SJSA1 (cell line): ENCODE data around the gene PTTG1IP. TPM values are rescaled to one million over a fixed set of nuclear protein-coding genes. Genes with fewer than 3 reads are reported as not detected.
"Not testable (repeated sequence)": the region's sequence is repeated elsewhere in the genome, so short reads cannot be mapped to it uniquely, and the experiment has no call there.

ENCODE experiments used
- DNase-seq, 2 experiments: peaks; one replicate each; pipeline ENCODE4 v3.0.0-alpha.2; 2015 to 2020; ENCODE audit warnings: low spot score in 2 of 2, low read depth in 1 of 2
- H3K27ac ChIP-seq: fragments of 250-450 bp; sonication (Bioruptor Pico); 2 replicates; pipeline ENCODE4 v1.5.1; 2020; ENCODE audit warnings: mild to moderate bottlenecking, moderate library complexity
- H3K27me3 ChIP-seq: fragments of 250-450 bp; sonication (Bioruptor Pico); replicated peaks from 2 replicates; pipeline ENCODE4 v1.5.1; 2020; ENCODE audit warnings: mild to moderate bottlenecking, moderate library complexity
- H3K36me3 ChIP-seq: fragments of 250-450 bp; sonication (Bioruptor Pico); 2 replicates; pipeline ENCODE4 v1.5.1; 2020; ENCODE audit warnings: mild to moderate bottlenecking
- H3K4me1 ChIP-seq: fragments of 250-450 bp; sonication (Bioruptor Pico); replicated peaks from 2 replicates; pipeline ENCODE4 v1.6.1; 2021; ENCODE audit warnings: mild to moderate bottlenecking
- H3K4me3 ChIP-seq: fragments of 250-450 bp; sonication (Bioruptor Pico); 2 replicates; pipeline ENCODE4 v1.5.1; 2020; ENCODE audit warnings: mild to moderate bottlenecking
- H3K9me3 ChIP-seq: fragments of 250-450 bp; sonication (Bioruptor Pico); replicated peaks from 2 replicates; pipeline ENCODE4 v1.5.1; 2020; ENCODE audit warnings: mild to moderate bottlenecking
- total RNA-seq: library from RNA; depleted of rRNA; stranded (reverse); fragments of >200 nt; shearing (Covaris generic); gene quantifications from 2 replicates; pipeline ENCODE4 v1.2.3, GENCODE V29; 2014

The PTTG1IP gene
- total RNA-seq, 1 experiment from 2014 or later = 590 TPM

DNA sequence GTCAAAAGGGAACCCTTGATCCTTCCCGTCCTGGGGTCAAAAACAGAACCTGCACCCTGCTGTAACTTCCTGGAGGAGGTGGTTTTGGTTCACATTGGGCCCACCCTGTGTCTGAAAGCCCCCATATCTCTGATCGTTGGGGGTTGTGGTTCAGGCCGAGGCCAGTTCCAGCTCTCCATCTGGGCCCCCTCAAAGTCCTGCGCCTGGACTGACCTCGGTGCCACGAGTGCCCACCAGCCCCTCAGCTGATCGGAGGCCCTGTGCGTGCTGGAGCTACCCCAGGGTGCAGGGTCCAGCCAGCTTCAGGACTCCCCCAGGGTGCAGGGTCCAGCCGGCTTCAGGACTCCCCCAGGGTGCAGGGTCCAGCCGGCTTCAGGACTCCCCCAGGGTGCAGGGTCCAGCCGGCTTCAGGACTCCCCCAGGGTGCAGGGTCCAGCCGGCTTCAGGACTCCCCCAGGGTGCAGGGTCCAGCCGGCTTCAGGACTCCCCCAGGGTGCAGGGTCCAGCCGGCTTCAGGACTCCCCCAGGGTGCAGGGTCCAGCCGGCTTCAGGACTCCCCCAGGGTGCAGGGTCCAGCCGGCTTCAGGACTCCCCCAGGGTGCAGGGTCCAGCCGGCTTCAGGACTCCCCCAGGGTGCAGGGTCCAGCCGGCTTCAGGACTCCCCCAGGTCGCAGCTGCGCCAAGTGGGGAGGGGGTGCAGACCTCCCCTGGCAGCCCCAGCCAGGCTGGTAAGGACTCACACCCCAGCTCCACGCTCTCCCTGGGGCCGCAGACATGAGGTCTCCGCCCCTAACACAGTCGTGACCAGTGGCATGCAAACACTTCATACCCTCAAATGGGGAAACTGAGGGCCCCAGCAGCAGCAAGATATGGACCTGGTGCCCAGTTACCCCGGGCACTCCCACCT lies 39.3 kb upstream of the PTTG1IP start:
- not testable (repeated sequence) for H3K27me3 ChIP-seq, H3K36me3 ChIP-seq, H3K4me3 ChIP-seq, DNase-seq, H3K9me3 ChIP-seq
- Histone ChIP-seq H3K4me1 (peaks cover 79% of the 10 kb centered on the region), H3K27ac (peak overlapping the region; percentile 88)

DNA sequence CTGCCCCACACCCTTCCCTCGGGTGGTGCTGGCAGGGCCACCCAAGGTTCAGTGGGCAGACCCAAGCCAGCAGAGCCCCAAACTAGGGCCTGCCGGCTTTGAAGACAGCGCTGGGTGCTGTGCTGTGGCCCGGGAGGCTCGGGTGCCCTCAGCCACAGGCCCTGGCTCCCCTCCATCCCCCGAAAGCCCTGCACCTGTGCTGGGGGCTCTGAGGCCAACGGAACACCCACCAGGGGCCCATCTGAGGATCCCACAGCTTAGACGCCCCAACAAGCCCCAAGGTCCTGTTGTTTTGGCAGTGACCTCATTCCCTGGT lies 38.6 kb upstream of the PTTG1IP start:
- DNase-seq = no peak
- 0 out of 2 replicates have a peak, but pooled peaks cover 5% of the 10 kb centered on the region for H3K36me3 ChIP-seq
- H3K4me1 ChIP-seq = peaks cover 78% of the 10 kb centered on the region
- no peaks in the 10 kb centered on the region for H3K27me3 ChIP-seq
- no peaks in the 10 kb centered on the region for H3K9me3 ChIP-seq
- peak overlapping the region; percentile 86 for H3K27ac ChIP-seq
- no peak overlapping the region for H3K4me3 ChIP-seq

GRCh38 chr21:44911384-44912157 lies 38.1 kb upstream of the PTTG1IP start:
- Histone ChIP-seq H3K9me3 (no peaks in the 10 kb centered on the region), H3K27me3 (no peaks in the 10 kb centered on the region), H3K4me1 (peaks cover 72% of the 10 kb centered on the region), H3K36me3 (0 out of 2 replicates have a peak, but pooled peaks cover 5% of the 10 kb centered on the region), H3K4me3 (no peak overlapping the region), H3K27ac (peak overlapping the region; percentile 86)
- DNase-seq = peak; percentile 97 to 99

GRCh38 chr21:44911068-44911383 lies 37.5 kb upstream of the PTTG1IP start:
- no peaks in the 10 kb centered on the region for H3K9me3 ChIP-seq
- H3K36me3 ChIP-seq = 0 out of 2 replicates have a peak, but pooled peaks cover 5% of the 10 kb centered on the region
- peak overlapping the region; percentile 86 for H3K27ac ChIP-seq
- H3K4me1 ChIP-seq = peaks cover 67% of the 10 kb centered on the region
- no peaks in the 10 kb centered on the region for H3K27me3 ChIP-seq
- no peak for DNase-seq
- H3K4me3 ChIP-seq = no peak overlapping the region

GRCh38 chr21:44910229-44911067 lies 37.0 kb upstream of the PTTG1IP start:
- DNase-seq = no peak
- Histone ChIP-seq H3K9me3 (no peaks in the 10 kb centered on the region), H3K4me1 (peaks cover 61% of the 10 kb centered on the region), H3K36me3 (0 out of 2 replicates have a peak, but pooled peaks cover 5% of the 10 kb centered on the region), H3K27me3 (no peaks in the 10 kb centered on the region), H3K4me3 (no peak overlapping the region), H3K27ac (no peak overlapping the region)

- H3K4me1 ChIP-seq = peaks cover 54% of the 10 kb centered on the region
- H3K9me3 ChIP-seq = no peaks in the 10 kb centered on the region
- no peak for DNase-seq
- H3K27me3 ChIP-seq = no peaks in the 10 kb centered on the region
- 0 out of 2 replicates have a peak, but pooled peaks cover 5% of the 10 kb centered on the region for H3K36me3 ChIP-seq
- no peak overlapping the region for H3K27ac ChIP-seq
- no peak overlapping the region for H3K4me3 ChIP-seq
Observed at GRCh38 chr21:44909719-44910118, 36.2 kb upstream of the PTTG1IP start.

- Histone ChIP-seq H3K27ac (no peak overlapping the region), H3K27me3 (no peaks in the 10 kb centered on the region), H3K4me1 (peaks cover 46% of the 10 kb centered on the region)
Observed at GRCh38 chr21:44908908-44909307, 35.4 kb upstream of the PTTG1IP start.

DNA sequence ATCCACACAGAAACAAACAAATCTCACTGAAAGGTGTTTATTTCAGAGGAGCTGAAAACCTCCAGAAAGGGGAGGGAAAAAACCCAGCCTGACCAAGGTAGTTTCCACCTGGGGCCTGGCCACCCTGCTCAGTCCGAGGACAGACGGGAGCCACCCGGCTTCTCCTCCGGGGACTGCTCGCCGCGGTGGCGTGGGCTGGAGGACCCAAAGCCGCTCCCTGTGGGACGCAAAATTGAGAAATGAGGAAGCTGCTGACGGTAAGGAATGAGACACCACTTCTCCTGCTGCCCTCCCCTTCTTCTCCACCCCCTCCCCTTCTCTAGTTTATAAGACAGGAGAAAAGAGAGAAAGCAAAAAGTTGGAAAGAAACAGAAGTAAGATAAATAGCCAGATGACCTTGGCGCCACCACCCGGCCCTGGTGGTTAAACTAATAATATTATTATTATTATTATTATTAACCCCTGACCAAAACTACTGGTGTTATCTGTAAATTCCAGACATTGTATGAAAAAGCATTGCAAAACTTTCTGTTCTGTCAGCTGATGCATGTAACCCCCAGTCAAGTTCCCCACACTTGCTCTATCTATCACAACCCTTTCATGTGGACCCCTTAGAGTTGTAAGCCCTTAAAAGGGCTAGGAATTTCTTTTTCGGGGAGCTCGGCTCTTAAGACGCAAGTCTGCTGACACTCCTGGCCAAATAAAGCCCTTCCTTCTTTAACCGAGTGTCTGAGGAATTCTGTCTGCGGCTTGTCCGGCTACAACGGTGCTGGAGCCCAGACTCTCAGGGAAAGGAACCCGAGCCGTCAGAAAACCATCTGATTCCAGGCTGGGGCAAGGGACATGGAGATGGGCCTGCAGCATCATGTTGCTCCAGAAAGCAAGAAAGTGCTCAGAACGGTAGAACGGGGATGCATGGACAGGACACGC lies 34.7 kb upstream of the PTTG1IP start:
- no peaks in the 10 kb centered on the region for H3K9me3 ChIP-seq
- peaks cover 39% of the 10 kb centered on the region for H3K4me1 ChIP-seq
- H3K27me3 ChIP-seq = no peaks in the 10 kb centered on the region
- no peak overlapping the region for H3K4me3 ChIP-seq
- H3K36me3 ChIP-seq = peaks cover 9% of the 10 kb centered on the region; the same call in 1 of the 2 replicates
- no peak for DNase-seq
- H3K27ac ChIP-seq = peak overlapping the region; percentile 15; the same call in 1 of the 2 replicates

More at GRCh38 chr21:44908908-44909307, 35.4 kb upstream of the PTTG1IP start:
- H3K4me3 ChIP-seq = no peak overlapping the region
- no peak for DNase-seq
- no peaks in the 10 kb centered on the region for H3K9me3 ChIP-seq
- H3K36me3 ChIP-seq = 0 out of 2 replicates have a peak, but pooled peaks cover 5% of the 10 kb centered on the region

DNA sequence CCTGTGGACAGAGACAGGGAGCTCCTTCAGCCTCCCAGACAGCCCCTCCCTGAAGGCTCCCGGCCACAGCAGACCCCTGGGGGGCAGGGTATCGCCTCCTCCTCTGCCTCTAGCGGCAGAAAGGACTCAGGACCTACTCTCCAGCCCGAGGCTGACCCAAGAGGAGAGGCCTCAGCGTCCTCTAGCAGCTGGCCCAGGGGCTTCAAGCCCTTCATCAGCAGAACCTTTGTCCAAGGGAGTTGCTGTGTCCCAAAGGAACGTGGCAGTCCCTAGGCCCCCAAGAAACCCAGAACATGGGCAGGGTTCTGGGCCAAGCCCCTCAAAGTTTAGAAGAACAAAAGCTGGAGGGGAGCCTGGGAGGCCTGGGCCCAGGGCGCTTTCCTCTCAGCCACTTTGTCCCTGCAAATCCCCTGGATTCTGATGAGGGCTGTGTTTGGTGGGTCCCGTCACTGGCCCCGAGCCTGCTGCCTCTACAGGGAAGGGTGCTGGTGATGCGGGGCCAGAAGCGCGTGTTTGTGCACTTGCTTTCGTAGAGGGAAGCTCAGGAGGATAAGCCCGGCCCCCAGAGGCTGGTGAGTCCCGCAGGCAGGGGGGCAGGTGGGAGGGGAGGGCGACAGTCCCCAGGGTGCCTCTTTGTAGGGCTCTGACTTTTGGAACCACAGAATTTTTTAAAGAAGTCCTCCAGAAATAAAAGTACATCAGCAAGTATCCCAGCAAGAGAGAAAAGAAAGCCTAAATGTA lies 33.9 kb upstream of the PTTG1IP start:
- DNase-seq = no peak
- Histone ChIP-seq H3K4me3 (no peak overlapping the region), H3K27ac (peak overlapping the region; percentile 15; the same call in 1 of the 2 replicates), H3K9me3 (no peaks in the 10 kb centered on the region), H3K27me3 (no peaks in the 10 kb centered on the region), H3K36me3 (peaks cover 17% of the 10 kb centered on the region), H3K4me1 (peaks cover 34% of the 10 kb centered on the region)

DNA sequence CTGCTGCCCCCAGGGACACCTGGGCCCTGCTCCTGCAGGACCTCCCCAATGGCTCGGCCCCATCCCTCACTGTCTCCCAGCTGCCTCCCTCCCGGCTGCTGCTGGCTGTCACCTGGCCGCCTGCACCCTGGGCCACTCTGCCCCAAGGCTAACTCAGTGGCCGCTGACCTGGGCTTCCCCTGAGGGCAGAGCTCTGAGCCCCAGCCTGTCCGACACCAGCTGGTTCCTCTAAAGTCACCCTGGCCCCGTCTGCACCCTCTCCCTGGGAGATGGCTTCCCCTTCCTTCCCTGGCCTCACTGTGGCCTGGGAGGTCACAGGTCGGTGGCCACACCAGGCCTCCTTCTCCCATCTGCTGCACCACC lies 32.2 kb upstream of the PTTG1IP start:
- no peak for DNase-seq
- no peaks in the 10 kb centered on the region for H3K27me3 ChIP-seq

DNA sequence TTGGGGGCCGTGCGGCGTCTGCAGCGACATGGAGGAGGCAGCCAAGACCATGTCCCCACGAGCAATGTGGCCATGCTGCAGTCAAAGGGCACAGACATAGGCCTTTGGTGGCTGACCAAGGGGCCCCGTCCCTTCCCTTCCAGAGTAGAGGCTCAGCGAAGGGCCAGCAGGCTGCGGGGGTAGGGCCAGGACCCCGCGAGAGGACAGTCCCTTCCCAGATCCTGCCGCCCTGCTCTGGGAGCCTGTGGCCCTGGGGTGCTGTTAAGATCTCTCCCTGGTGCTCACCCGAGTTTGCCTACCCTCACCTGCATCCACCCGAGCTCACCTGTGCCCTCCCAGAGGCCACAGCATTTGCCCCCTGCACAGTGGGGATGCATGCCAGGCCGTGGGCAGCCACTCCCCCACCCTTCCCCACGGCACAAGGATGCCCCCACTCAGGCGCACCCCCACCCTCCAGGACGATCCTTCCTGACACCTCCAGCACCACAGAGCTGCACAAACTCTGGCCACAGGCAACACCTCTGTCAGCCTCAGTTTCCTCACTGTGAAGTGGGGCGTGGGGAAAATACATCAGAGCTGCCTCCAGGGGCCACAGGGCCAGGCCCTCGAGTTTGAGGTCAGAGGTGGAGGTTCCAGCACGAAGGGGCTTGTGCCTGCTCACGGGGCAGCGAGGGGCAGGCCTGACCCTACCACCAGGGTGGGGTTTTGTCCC lies 31.7 kb upstream of the PTTG1IP start:
- no peaks in the 10 kb centered on the region for H3K27me3 ChIP-seq
- no peak for DNase-seq
- no peak overlapping the region for H3K27ac ChIP-seq
- no peak overlapping the region for H3K4me3 ChIP-seq
- peaks cover 12% of the 10 kb centered on the region for H3K4me1 ChIP-seq
- H3K9me3 ChIP-seq = 0 out of 2 replicates have a peak, but pooled peaks cover 6% of the 10 kb centered on the region
- H3K36me3 ChIP-seq = peaks cover 37% of the 10 kb centered on the region

More for the DNA sequence above, 32.2 kb upstream of the PTTG1IP start:
- H3K27ac ChIP-seq = no peak overlapping the region
- 0 out of 2 replicates have a peak, but pooled peaks cover 6% of the 10 kb centered on the region for H3K9me3 ChIP-seq
- peaks cover 17% of the 10 kb centered on the region for H3K4me1 ChIP-seq
- H3K36me3 ChIP-seq = peaks cover 31% of the 10 kb centered on the region
- no peak overlapping the region for H3K4me3 ChIP-seq
